GM18520 (cell line): Measurements from ENCODE around the gene INPP5A.
"Not testable (repeated sequence)": the region's sequence is repeated elsewhere in the genome, so short reads cannot be mapped to it uniquely, and the experiment has no call there.

Experiments
- ATAC-seq: cut with Tn5 transposase; IDR thresholded peaks from one replicate; pipeline ENCODE4 v1.9.1; 2021; ENCODE audit not compliant: unreplicated experiment

The INPP5A gene

DNA sequence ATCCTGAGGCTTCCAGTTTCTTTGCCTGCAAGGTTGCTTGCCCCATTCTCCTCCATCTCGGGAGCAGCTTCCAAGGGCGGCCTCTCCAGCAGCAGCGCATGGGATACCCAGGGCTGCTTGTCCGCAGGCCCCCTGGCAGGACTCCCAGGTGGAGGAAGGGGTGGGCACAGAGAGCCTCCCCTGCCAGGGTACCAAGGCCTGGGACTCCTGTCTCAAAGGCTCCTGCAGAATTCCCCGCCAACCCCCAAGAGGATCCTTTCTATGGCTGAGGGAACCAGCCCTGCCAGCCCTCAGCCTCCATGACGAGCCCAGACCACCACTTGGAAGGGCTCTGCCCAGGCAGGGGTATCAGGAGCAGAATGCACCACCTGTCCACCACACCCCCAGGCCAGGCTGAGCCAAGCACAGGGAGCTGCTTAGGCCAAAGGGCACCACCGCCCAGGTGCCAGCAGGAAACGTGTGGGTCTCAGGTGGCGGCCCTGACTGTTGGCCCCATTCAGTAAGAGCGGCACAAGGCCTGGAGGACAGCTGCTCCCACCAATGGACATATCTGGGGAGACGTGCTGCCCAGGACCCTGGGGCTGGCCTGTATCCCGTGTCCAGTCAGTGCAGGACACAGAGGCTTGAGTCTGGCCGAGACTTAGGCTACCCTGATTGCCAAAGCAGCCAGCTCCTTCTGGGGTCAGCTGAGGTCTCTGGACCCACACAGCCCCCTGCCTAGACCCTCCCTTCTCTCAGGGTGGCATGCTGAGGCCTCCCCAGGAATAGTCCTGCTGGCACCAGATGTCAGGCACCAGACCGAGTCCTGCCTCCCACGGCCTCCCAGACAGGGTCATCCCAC is 33.8 kb upstream of the INPP5A start:
- no peak for ATAC-seq

DNA sequence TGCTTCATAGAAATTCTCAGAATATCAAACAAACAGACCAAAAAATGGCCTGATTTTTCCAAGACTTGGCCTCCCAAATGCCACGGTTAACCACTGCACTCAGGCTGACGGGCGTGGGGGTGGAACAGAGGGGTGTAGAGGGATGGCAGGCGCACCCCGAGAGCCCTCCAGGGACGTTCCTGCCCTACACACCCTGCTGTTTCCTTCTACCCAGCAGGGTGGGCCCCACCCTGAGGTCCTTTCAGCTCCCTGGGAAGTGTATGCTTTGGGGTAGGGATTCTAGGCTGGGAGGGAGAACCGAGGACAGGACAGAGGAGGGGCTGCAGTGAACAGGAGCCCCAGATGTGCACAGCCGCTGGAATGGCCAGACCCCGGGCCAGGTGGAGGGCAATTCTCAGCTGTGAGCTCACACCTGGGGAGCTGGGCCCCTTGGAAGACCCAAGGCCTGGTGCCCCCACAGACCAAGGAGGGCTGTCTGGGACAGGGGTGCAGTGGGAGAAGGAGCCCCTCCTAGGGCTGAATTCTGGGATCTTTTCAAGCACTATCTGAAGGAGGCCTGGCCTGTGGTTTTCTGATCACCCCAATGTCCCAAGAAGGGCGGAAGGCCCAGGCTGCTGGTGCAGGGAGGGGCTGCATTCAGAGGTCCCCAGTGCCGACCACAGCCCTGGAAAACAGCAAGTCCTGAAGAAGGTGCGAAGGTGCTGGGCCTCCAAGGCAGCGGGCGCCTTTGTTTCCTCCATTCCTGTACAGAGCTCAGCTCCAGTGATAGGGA is 32.9 kb upstream of the INPP5A start:
- no peak for ATAC-seq

DNA sequence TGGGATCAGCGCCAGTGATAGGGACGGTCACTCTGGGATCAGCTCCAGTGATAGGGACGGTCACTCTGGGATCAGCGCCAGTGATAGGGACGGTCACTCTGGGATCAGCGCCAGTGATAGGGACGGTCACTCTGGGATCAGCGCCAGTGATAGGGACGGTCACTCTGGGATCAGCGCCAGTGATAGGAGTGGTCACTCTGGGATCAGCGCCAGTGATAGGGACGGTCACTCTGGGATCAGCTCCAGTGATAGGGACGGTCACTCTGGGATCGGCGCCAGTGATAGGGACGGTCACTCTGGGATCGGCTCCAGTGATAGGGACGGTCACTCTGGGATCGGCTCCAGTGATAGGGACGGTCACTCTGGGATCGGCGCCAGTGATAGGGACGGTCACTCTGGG is 32.0 kb upstream of the INPP5A start:
- ATAC-seq, result not testable (repeated sequence)

DNA sequence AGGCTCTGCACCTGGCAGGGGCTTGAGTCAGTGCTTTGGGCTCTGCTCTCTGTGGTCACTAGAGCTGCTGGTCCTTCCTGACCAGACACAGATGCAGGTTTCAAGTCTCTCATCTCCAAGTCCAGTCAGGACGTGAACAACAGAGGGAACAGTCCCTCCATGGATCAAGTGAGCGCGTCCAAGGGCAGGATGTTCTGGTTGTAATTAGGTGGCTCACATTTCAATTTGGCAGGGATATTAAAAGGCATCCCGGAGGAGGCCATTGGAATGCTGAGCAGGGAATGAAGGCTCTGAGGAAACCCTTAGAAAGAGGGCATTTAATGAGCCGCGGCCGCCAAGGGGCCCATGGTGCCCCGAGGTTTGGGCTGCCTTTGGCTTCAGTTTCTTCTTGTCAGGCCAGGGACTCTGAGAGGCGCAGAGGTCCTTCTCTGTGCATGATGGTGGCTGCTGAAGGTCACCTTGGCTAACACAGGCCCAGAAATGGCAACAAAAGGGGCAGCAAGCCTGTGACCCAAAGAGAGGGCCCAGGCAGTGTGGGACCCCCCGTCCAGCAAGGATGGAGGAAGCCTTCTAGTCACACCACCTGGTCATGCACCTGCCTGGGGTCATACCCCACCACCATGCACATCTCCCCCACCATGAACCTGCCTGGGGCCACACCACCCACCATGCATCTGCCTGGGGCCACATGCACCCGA is 30.7 kb upstream of the INPP5A start:
- no peak for ATAC-seq

DNA sequence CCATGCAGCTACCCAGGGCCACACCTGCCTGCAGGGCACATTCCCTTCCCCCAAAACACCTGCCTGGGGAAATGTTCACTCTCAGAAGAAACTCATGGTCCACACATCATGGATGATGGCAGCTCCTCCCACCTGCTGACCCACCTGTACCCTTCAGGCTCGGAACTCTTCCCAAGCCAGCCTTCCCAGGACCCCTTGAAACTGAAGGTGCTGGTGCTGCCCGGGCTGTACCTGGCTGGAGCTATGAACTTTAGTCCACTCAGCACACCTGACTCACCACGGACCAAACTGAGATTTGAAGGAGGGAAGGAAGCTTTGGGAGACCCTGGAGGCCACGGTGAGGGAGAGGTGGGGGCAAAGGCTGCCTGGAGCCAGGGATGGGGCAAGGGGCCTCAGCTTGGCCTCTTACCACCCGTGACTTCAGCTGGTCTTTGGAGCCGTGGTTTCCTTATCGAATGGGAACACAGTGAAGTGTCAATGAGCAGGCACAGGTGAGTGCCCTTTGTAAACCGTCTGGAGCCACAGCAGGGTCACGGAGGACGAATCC is 30.1 kb upstream of the INPP5A start:
- ATAC-seq, result no peak

DNA sequence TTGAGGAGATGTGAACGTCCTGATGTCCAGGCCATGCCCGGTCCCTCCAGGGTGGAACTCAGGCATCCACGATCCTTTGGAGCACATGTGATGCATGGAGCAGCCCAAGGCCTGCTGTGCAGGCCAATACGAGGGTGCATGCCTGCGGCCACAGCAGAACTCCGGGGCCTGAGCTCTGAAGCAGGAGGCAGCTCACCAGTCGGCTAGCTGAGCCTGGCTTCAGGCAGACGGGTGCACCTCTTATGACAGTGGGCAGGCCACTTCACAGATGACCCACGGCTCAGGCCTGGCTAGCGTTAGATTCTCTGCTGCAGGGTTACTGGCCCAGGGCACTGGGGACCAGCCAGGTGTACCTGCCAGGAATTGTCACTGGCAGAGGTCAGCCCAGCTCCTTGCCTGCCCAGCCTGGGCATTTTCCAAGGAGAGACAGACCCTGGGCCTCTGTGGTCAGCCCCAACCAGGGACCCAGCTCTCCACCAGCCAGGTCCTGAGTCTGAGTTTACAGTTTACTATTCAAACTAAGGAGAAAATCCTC is 29.6 kb upstream of the INPP5A start:
- ATAC-seq, result no peak

DNA sequence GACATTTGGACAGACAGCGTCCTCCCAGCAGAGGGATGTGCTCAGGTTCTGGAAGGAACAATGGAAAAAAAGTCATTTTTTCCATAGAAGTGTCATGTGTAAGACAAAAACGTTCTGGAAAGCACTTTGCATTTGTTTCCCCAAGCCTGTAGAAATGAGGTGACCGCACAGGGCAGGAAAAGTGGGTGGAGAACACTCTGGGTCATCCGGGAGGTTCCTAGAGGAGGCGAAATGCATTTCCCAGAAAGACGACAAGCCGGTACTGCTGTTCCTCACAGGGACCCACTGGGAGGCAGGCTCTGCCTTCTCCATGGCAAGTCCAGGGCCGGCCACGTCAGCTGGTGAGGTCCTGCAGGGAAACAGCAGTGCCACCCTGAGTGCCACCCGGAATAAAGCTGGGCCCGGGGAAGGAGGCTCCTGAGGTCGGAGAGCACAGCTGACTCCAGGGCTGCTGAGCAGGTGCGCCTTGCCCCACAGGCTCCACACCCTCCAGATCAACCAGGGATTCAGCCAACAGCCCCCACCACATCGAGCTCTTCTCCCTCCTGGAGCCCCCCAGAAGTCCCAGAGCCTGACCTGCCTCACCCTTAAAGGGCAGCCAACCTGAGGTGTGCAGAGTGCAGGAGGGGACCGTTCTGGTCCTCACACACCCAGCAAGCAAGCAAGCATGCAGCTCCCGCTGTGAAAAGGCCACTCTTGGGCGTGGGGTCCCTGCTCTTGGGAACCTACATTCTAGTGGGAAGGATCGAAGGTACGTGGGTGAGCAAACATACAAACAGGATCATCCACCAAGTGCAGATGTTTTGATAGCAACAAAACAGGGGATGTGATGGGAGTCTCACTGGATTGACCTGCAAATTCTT is 28.8 kb upstream of the INPP5A start:
- no peak for ATAC-seq

DNA sequence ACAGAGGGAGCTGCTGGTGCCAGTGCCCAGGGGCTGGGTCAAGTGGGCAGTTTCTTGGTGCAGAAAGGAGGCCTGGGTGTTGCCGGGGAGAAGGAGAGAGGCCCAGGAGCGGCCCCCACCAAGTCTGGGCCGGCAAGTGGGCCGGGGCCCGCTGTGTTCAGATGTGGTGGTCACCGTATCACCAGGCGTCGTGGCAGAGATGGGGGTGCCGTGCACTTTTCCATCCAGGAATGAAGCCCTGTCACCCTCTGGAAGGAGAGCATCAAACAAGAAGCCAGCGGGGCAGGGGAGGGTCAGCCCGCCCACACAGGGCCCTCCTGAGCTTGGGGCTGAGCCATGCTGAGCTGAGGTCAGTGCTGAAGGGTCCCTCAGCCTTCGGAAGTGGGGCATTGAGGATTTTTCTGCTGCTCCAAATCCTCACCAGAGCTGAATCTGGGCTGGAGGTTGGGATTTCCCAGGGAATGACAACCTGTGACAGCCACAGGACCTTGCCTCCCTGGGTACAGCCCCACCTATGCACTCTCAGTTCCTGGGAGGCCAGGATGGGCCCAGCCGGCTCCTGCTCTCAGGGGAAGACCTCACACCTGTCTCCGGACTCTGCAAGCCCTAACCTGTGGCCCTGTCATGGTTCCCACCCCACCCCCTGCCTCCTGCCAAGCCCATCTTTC is 27.9 kb upstream of the INPP5A start:
- no peak for ATAC-seq

DNA sequence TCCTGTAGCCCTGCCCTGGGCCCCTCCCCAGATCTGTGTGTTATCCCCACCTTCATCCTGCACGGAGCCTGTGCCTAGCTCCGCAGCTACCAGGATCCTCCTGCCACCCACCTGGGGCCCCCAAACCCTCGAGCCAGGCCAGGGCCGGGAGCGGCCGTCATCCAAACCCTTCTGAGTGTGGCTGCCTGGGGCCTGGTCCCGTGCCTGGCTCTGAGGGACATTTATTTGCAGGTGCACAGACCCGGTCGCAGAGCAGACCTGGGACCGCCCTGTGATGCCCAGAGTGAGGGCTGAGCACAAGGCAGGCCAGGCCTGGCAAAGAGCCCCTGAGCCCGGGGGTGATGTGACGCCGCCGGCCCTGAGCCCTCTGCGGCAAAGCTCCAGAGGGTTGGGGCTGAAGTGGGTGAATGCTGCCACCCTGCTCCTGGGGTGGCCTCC is 27.4 kb upstream of the INPP5A start:
- no peak for ATAC-seq

DNA sequence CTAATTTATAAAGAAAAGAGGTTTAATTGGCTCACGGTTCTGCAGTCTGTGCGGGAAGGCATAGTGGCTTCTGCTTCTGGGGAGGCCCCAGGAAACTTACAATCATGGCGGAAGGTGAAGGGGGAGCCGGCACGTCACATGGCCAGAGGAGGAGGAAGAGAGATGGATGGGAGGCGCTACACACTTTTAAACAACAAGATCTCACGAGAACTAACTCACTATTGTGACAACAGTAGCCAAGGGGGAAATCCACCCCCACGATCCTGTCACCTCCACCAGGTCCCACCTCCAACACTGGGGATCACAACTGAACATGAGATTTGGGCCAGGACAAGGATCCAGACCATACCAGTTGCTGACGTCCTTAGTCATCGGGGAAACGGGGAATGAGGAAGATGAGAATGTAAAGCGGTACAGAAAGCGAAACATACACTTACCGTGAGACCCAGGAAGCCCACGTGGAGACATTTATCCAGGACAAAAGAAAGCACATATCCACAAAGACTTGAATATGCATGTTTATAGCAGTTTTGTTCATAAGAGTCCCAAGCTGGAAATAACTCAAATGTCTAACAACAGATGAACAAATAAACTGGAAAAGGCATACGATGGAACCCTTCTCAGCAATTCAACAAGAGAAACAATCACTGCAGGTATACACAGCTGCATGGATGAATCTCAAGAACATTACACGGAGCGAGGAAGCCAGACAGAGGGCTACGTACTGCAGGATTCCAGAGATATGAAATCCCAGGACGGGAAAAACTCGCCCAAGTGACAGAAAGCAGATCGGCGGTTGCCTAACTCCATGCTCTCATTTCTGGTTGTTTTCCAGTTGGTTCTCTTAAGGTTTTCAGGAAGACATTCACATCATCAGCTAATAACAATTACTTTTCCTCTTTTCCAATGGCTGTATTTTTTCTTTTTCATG is 26.2 kb upstream of the INPP5A start:
- ATAC-seq, result no peak

DNA sequence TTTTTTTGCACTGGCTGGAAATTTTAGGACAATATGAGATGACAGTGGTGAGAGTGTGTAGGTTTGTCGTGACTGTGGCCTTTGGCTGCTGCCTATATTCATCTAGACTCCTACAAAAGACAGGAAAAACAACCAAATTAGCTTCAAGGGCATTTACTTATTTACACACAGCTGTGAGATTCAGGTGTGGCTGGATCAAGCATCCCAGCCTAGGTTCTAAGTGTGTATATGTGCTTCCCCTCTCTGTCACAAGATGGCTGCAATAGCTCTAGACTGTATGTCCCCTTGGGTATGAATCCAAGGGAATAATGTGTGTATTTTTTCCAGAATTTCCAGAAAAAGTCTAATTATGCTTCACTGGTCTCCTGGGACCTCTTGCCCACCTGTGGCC is 25.5 kb upstream of the INPP5A start:
- ATAC-seq, result no peak

DNA sequence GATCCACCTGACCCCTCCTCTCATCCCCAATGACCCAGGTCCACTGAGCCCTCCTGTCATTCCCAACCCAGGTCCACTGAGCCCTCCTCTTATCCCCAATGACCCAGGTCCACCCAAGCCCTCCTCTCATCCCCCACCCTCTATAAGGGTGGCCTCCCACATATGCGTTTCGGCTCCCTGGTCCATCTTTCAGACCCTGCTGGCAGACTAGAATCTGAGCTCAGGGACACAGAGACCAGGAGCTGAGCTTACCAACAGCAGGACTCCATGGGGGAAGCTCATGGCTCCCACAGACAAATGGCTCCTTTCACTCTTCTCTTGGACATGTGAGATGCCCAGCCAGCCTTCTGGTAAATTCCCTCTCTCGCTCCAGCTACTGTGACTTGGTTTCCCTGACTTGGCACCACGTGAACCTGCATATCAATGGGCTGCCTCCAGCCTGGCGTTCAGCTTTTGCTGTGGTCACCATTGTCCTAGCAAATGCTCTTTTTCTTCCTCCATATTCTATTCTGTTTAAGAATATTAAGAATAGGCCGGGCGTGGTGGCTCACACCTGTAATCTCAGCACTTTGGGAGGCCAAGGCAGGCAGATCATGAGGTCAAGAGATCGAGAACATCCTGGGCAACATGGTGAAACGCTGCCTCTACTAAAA is 24.8 kb upstream of the INPP5A start:
- no peak for ATAC-seq

DNA sequence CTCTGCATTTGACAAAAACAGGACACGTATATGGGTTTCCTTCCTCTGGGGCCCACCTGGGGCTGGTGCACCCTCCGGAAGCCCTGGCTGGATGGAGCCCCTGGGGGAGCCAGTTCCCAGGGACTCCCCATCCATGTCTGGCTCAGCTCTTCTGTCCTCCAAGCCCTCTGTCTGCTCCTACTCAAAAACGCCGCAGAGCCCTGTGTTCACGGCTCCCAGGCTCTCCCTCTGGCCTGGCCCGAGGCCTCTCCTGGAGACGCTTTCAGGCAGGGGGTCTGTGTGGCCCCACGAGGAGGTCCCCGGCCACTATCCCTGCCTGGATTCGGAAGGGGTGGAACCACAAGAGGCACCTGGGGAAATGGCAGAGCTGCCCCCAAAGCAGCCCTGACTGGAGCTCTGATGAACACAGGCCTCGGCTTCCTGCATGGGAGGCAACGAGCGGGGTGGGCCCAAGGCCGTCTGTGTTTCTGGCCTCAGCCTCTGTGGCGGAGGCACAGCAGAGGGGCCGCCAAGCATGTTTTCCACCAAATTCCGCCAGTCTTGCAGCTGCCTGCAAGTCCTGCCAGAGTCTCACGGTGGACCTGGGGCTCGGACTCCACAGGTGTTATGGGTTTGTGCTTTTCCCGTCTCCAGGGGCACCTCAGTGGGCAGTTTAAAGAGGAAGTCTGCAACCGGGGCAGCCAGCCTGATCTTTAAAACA is 22.6 kb upstream of the INPP5A start:
- no peak for ATAC-seq

DNA sequence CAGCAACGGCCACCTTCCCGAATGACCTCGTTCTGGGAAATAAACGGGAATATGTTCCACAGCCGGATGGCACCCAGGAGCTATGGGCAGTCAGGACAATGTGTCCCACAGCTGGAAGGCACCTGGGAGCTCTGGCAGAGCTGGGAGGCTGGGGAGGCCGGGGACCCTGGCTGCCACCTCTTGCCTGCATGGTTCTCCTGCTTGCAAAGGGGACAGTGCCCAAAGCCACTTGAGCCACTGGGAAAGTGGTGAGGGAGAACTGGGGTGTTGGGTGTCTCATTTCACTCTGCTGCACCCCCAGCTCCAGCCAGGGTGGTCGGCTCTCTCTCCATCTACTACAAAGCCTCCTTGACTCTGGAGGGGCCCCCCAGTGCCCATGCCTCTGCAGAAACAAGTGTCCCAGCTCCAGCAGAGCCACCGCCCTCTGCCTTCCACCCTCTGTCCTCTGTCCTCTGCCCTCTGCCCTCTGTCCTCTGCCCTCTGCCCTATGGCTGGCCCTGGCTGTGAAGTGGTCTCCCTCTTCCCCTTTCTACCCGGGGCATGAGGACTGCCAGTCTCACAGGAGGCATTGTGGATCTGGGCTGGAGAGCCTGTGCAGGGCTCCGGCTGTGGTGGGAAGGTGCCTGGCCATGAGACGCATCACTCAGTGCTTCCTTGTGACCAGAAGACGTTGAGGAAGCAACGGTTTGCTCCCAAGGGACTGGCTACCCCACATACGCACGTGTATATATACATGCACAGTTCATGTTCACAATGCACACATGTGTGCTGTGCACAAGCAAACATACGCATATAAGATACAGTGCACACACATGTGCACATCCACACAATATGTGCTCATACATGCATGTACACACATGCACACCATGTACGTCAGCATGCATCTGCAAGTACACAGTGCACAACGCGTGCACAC is 21.5 kb upstream of the INPP5A start:
- ATAC-seq, result no peak

DNA sequence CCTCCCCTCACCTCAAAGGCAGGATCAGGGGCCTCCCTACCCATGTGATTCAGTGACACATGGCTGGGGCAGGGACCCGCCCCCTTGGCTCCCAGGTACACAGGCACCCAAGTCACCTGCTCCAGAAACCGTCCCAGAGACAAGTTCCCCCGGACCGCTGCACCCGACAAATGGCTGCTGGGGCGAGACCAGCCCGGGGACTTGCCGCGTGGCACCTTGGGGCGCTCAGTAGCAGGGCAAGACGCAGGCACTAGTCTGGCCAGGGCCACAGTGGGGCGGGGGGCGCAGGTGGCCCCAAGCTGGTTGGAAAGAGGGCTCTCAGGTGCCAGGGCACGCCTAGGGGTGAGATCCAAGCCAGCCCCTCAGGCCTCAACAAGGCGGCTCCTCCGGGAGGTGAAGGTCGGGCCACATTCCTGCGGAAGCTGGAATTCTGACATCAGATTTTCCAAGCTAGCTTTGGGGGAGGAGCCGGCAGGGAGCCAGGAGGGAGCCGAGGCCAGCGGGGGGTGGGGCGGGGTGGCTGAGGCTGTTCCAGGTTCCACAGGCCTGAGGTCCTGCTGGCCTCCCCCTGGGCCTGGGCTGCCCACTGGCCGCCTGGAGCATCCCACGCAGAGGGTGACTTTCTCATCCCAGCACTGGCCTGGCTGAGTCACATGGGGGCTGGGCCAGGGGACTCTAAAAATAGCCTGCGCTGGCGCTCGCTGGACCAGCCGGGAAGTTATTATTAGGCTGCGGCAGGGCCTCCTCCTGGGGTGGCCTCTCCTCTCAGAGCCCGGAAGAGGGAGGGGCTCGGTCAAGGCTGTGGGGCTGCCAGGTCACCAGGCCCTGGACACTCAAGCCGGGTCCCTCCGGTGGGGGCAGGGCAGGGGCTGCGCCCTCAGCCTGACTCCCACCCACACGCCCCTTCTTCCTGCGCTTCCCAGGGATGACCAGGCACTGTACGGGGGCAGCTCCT is 20.5 kb upstream of the INPP5A start:
- ATAC-seq, result no peak
